PC-3 (cell line): ENCODE measurements around the gene XPR1.

Experiments
- EZH2 ChIP-seq: fragments of 300-600 bp; sonication (generic); IDR thresholded peaks from one replicate; pipeline ENCODE4 v1.6.1; 2017; ENCODE audit warnings: antibody characterized with exemption, mild to moderate bottlenecking, low read length; ENCODE audit not compliant: unreplicated experiment
- EZH2phosphoT487 ChIP-seq: fragments of 300-600 bp; sonication (generic); IDR thresholded peaks from 2 replicates; pipeline ENCODE4 v1.6.1; 2018; ENCODE audit warnings: mild to moderate bottlenecking, antibody characterized with exemption, low read length, borderline replicate concordance
- TF ChIP-seq, protein P1 (sequence below): fragments of 300-600 bp; sonication (generic); conservative IDR thresholded peaks from 2 replicates; pipeline ENCODE4 v1.5.1; 2017; ENCODE audit warnings: antibody characterized with exemption, low read depth, mild to moderate bottlenecking, low read length

DNA sequence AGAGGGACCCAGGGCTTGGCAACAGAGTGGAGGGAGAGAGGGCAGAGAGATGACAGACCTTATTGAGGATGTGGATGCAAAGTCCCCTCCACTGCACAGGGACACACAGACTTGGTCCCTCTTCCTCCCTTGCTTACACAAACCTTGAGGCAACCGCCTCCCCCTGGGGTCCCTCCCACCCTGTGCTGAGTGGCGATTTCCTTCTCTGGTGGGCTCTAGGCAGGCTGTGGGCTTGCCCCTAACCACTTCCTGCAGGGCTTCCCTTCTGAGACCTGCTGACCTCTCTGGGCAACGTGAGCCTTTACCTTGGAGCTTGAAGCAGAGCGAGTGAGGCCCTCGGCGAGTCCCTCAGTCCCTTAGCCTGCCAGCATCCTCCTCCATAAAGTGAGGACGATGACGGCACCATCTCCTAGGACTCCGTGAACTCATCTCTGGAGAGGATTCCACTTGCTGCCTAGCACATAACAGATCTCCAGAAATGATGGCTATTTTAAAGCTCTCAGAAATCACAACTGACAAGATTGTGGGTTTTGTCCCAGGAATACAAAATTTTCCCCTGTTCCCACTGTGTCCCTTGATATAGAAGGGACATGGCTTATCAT, 305.9 kb downstream of the XPR1 start:
- TF ChIP-seq, protein P1, sequence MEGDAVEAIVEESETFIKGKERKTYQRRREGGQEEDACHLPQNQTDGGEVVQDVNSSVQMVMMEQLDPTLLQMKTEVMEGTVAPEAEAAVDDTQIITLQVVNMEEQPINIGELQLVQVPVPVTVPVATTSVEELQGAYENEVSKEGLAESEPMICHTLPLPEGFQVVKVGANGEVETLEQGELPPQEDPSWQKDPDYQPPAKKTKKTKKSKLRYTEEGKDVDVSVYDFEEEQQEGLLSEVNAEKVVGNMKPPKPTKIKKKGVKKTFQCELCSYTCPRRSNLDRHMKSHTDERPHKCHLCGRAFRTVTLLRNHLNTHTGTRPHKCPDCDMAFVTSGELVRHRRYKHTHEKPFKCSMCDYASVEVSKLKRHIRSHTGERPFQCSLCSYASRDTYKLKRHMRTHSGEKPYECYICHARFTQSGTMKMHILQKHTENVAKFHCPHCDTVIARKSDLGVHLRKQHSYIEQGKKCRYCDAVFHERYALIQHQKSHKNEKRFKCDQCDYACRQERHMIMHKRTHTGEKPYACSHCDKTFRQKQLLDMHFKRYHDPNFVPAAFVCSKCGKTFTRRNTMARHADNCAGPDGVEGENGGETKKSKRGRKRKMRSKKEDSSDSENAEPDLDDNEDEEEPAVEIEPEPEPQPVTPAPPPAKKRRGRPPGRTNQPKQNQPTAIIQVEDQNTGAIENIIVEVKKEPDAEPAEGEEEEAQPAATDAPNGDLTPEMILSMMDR = no peak
- TF ChIP-seq EZH2 (no peak), EZH2phosphoT487 (no peak)
